ENCODE measurements around the gene OTOP1.
"Not testable (repeated sequence)": the region's sequence is repeated elsewhere in the genome, so short reads cannot be mapped to it uniquely, and the experiment has no call there.

The OTOP1 gene

GRCh38 chr4:4160956-4161665 is 65.6 kb downstream of the OTOP1 start:
- DNase-seq = not testable (repeated sequence)

- DNase-seq = peak in 1 of 2 donors; percentile 29
Observed at GRCh38 chr4:4145622-4146021, 81.1 kb downstream of the OTOP1 start.

- DNase-seq = not testable (repeated sequence)
Observed at GRCh38 chr4:4143376-4143775, 83.4 kb downstream of the OTOP1 start.

GRCh38 chr4:4142679-4143078 is 84.0 kb downstream of the OTOP1 start:
- DNase-seq = peak in 1 of 2 donors; percentile 1

GRCh38 chr4:4141186-4141585 is 85.5 kb downstream of the OTOP1 start:
- not testable (repeated sequence) for DNase-seq
